GM19455 (cell line): Measurements from ENCODE around the gene UBE2E3.
A peak's percentile ranks its signal among the peaks of the same experiment; 100 is the strongest.
"Not testable (repeated sequence)": the region's sequence is repeated elsewhere in the genome, so short reads cannot be mapped to it uniquely, and the experiment has no call there.

Experiments used
- ATAC-seq: cut with Tn5 transposase; IDR thresholded peaks from one replicate; pipeline ENCODE4 v1.9.1; 2021; ENCODE audit not compliant: unreplicated experiment

Gene UBE2E3

GRCh38 chr2:181073896-181074295 is 93.5 kb downstream of the UBE2E3 start:
- ATAC-seq: no peak

DNA sequence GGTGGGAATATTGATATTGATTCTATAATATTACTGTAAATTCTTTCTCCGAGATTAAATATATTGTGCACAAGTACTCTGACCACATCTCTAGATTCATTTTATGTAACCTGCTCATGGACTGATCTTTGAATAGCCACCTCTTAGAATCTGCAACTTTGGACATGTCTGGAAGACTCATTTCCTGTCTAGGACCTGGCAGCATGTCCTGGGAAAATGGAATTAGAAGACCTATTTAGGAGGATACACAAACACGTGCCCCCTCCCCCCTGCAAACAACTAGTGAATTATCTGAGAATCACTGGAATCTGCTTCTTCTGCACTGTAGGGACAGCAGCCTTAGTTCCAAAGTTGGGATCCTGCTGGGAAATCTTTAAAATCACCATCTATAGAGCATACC is 94.1 kb downstream of the UBE2E3 start:
- no peak for ATAC-seq

DNA sequence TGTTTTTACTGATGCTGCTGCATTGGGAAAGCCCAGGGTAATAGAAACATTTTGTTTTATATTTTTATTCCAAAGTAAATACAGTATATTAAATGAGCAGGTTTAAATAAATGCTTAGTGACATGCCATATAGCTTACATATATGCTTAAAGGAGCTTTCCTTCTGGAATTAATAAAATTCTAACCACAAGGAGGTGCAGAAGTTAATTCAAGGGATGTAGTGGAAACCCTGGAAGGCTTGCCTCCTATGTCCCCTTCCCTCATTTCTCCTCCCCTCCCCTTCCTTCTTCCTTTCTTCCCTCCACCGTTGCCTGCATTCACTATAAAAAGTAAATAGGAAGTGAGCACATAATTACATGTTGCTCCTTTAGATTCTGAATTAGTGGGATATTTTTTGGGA is 96.3 kb downstream of the UBE2E3 start:
- ATAC-seq: no peak

GRCh38 chr2:181077128-181077709 is 96.8 kb downstream of the UBE2E3 start:
- peak; percentile 88 for ATAC-seq

DNA sequence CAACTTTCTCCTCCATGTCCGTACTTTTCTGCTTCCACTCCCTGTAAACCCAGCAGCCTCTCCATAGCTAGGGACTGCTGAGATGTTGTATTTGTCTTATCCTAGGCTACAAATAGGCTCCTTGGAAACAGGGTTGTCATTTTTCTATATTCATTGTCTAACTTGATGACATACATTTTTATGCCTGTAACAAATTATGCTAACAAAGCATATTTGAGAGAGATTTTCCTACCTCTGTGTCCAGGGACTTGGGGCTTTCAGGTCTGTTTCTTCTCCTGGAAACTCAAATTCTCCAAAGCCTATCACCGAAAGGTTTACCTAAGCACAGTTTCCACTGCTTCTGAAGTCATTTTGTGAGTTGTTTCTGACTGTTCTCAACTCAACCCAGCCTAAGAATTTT is 102.7 kb downstream of the UBE2E3 start:
- ATAC-seq: no peak

DNA sequence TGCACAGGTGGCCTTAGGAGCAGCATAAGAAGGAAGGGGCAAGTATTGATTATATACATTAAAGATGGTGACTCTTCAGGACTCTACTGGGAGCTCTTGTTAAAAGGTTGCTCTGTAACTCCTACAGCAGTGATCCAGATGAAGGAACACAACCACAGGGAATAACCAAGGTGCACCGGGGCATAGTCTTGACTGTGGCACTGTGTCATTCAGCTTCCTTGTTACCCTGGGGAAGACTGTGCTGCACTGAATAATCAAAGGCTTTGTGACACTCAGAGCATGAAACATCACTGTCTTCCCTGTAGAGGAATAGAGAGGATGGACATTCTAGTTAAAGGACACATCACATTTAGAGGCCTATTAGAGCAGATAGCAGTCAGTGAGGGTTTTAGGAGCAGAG is 105.3 kb downstream of the UBE2E3 start:
- no peak for ATAC-seq

DNA sequence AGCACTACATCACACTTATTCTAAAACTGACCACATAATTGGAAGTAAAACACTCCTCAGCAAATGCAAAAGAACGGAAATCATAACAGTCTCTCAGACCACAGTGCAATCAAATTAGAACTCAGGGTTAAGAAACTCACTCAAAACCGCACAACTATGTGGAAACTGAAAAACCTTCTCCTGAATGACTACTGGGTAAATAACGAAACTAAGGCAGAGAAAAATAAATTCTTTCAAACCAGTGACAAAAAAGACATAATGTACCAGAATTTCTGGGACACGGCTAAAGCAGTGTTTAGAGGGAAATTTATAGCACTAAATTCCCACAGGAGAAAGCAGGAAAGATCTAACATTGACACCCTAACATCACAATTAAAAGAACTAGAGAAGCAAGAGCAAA is 111.5 kb downstream of the UBE2E3 start:
- ATAC-seq: not testable (repeated sequence)

DNA sequence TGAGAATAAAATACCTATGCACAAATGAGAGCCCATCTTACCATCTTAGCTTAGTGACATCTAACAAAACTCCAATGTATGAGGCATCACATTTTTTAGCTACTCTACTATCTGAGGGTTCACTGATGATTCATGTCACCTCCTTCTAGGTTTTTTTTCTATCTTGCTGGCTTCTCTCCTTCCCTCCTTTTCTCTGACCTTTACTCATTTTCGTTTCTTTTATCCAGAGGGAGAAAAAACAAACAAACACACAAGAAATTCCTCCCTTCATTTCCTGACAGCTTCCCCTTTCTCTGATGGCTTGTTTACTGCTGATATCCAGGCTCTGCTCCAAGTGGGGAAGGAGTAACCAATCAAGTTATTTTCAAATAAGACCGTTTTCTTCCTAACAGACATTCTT is 115.1 kb downstream of the UBE2E3 start:
- ATAC-seq: no peak

DNA sequence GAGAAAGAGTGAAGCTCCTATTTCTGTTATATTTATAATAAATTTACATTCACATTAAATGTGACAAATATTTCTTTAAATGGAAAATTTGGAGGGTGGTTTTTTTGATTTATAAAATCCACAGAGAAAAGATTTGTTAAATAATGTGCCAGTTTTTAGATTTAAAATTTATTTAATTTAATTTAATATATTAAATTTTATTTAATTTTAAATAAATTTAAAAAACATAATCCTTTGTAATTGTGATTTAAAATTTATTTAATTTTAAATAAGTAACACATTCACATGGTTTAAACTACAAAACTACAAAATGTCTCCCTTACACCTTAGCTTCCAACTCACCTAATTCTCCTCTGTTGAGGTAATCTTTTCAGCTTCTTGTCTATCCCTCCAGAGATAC is 123.3 kb downstream of the UBE2E3 start:
- no peak for ATAC-seq

GRCh38 chr2:181104512-181105115 is 124.2 kb downstream of the UBE2E3 start:
- no peak for ATAC-seq

- no peak for ATAC-seq
These were observed 125.2 kb downstream of the UBE2E3 start for GRCh38 chr2:181105562-181105961.

- no peak for ATAC-seq
These were observed 125.8 kb downstream of the UBE2E3 start for GRCh38 chr2:181106229-181106628.

DNA sequence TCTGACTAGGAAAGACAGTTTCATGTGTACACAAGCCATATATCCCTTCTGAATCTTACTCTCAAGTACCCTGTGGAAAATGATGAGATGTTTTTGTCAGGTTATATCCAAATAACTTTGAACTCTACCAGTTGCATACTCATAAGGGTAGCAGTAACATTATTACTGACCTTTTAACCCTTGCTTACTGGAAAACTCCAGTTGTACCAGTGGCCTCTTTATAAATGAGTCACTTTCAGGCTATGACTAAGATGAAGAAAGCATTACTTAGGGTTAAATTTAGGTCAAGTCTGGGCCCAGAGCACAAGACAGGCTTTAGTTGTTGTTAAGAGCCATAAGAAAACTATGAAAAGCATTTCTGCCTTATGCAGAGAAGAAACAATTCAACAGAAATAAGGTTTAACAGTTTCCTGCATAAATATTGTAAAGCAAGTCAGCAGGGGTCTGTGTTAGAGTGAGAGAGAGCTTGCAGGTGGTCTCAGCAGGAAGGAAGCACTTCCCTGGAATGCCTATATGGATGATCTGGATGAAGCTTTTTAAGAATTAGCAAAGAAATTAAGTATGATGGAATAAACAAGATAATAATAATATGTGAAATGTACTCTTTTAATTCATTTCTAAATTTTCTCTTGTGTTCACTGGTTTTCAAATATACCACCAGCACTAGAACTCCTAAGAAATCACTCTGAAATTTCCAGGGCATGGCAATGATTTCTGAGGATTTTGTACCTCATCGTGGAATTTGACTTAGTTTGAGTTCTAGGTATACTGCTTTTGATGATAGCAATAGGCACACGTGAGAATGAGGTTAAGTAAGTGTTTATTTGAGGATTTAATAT is 126.6 kb downstream of the UBE2E3 start:
- ATAC-seq: peak; percentile 99

- no peak for ATAC-seq
These were observed 127.2 kb downstream of the UBE2E3 start for GRCh38 chr2:181107628-181107945.

GRCh38 chr2:181111059-181111458 is 130.7 kb downstream of the UBE2E3 start:
- no peak for ATAC-seq

- ATAC-seq: no peak
These were observed 132.5 kb downstream of the UBE2E3 start for GRCh38 chr2:181112916-181113315.
